ENCODE measurements around the gene TMEM42.

The TMEM42 gene

GRCh38 chr3:44890258-44890657 is 28.5 kb downstream of the TMEM42 start:
- Histone ChIP-seq H3K4me3 (ENCODE audit: low read length in 2 of 2) (no peak overlapping the region), H3K9ac (ENCODE audit: low read depth in 1 of 2, low read length in 2 of 2) (no peak overlapping the region), H3K4me1 (ENCODE audit: control insufficient read depth in 2 of 2, insufficient read depth in 2 of 2, low read length in 2 of 2) (no peaks in the 10 kb centered on the region), H3K27ac (ENCODE audit: low read depth in 2 of 2, low read length in 2 of 2) (no peak overlapping the region), H3K36me3 (ENCODE audit: control insufficient read depth in 2 of 2, insufficient read depth in 2 of 2, low read length in 2 of 2) (no peaks in the 10 kb centered on the region), H3K27me3 (ENCODE audit: control insufficient read depth in 2 of 2, insufficient read depth in 2 of 2, low read length in 2 of 2) (no peaks in the 10 kb centered on the region), H3K9me3 (ENCODE audit: control insufficient read depth in 2 of 2, low read length in 2 of 2) (no peaks in the 10 kb centered on the region)

- no peak overlapping the region for H3K9ac ChIP-seq (ENCODE audit: low read depth in 1 of 2, low read length in 2 of 2)
- H3K4me1 ChIP-seq (ENCODE audit: control insufficient read depth in 2 of 2, insufficient read depth in 2 of 2, low read length in 2 of 2), result no peaks in the 10 kb centered on the region
- no peaks in the 10 kb centered on the region for H3K9me3 ChIP-seq (ENCODE audit: control insufficient read depth in 2 of 2, low read length in 2 of 2)
- H3K27me3 ChIP-seq (ENCODE audit: control insufficient read depth in 2 of 2, insufficient read depth in 2 of 2, low read length in 2 of 2), result no peaks in the 10 kb centered on the region
- H3K27ac ChIP-seq (ENCODE audit: low read depth in 2 of 2, low read length in 2 of 2), result no peak overlapping the region
- no peak overlapping the region for H3K4me3 ChIP-seq (ENCODE audit: low read length in 2 of 2)
- H3K36me3 ChIP-seq (ENCODE audit: control insufficient read depth in 2 of 2, insufficient read depth in 2 of 2, low read length in 2 of 2), result no peaks in the 10 kb centered on the region
Observed at GRCh38 chr3:44890852-44891251, 29.1 kb downstream of the TMEM42 start.

GRCh38 chr3:44892689-44893088 is 31.0 kb downstream of the TMEM42 start:
- H3K4me3 ChIP-seq (ENCODE audit: low read length in 2 of 2), result no peak overlapping the region

GRCh38 chr3:44893097-44893496 is 31.4 kb downstream of the TMEM42 start:
- H3K36me3 ChIP-seq (ENCODE audit: control insufficient read depth in 2 of 2, insufficient read depth in 2 of 2, low read length in 2 of 2), result no peaks in the 10 kb centered on the region
- H3K27ac ChIP-seq (ENCODE audit: low read depth in 2 of 2, low read length in 2 of 2), result no peak overlapping the region
- H3K4me1 ChIP-seq (ENCODE audit: control insufficient read depth in 2 of 2, insufficient read depth in 2 of 2, low read length in 2 of 2), result no peaks in the 10 kb centered on the region
- no peaks in the 10 kb centered on the region for H3K9me3 ChIP-seq (ENCODE audit: control insufficient read depth in 2 of 2, low read length in 2 of 2)
- H3K27me3 ChIP-seq (ENCODE audit: control insufficient read depth in 2 of 2, insufficient read depth in 2 of 2, low read length in 2 of 2), result no peaks in the 10 kb centered on the region
- H3K9ac ChIP-seq (ENCODE audit: low read depth in 1 of 2, low read length in 2 of 2), result no peak overlapping the region
- no peak overlapping the region for H3K4me3 ChIP-seq (ENCODE audit: low read length in 2 of 2)

More at GRCh38 chr3:44892689-44893088, 31.0 kb downstream of the TMEM42 start:
- Histone ChIP-seq H3K4me1 (ENCODE audit: control insufficient read depth in 2 of 2, insufficient read depth in 2 of 2, low read length in 2 of 2) (no peaks in the 10 kb centered on the region), H3K36me3 (ENCODE audit: control insufficient read depth in 2 of 2, insufficient read depth in 2 of 2, low read length in 2 of 2) (no peaks in the 10 kb centered on the region), H3K9me3 (ENCODE audit: control insufficient read depth in 2 of 2, low read length in 2 of 2) (no peaks in the 10 kb centered on the region), H3K9ac (ENCODE audit: low read depth in 1 of 2, low read length in 2 of 2) (no peak overlapping the region), H3K27me3 (ENCODE audit: control insufficient read depth in 2 of 2, insufficient read depth in 2 of 2, low read length in 2 of 2) (no peaks in the 10 kb centered on the region), H3K27ac (ENCODE audit: low read depth in 2 of 2, low read length in 2 of 2) (no peak overlapping the region)

DNA sequence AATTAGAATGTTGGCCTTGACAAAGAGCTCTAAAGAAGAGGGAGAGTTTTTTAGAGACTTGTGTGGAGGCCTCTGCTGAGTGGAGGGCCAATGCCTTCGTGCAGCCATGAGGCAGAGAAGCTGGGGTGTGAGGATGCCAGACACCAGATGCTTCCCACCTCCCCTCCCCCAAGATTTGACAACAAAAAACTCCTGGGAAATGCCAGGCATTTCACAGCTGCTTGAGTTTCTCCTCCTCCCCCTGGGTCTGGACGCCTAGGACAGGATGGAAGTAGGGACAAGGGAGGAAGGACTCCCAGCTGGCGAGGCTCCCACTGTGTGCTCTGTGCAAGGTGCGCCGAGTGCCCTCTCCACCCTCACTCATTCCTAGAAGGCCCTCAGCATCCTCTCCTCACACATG is 32.8 kb downstream of the TMEM42 start:
- Histone ChIP-seq H3K4me3 (ENCODE audit: low read length in 2 of 2) (no peak overlapping the region), H3K27me3 (ENCODE audit: control insufficient read depth in 2 of 2, insufficient read depth in 2 of 2, low read length in 2 of 2) (peaks cover 0 to 2% of the 10 kb centered on the region in 2 donors), H3K36me3 (ENCODE audit: control insufficient read depth in 2 of 2, insufficient read depth in 2 of 2, low read length in 2 of 2) (no peaks in the 10 kb centered on the region), H3K4me1 (ENCODE audit: control insufficient read depth in 2 of 2, insufficient read depth in 2 of 2, low read length in 2 of 2) (no peaks in the 10 kb centered on the region), H3K9ac (ENCODE audit: low read depth in 1 of 2, low read length in 2 of 2) (no peak overlapping the region), H3K9me3 (ENCODE audit: control insufficient read depth in 2 of 2, low read length in 2 of 2) (no peaks in the 10 kb centered on the region), H3K27ac (ENCODE audit: low read depth in 2 of 2, low read length in 2 of 2) (no peak overlapping the region)

GRCh38 chr3:44896440-44896839 is 34.7 kb downstream of the TMEM42 start:
- no peak overlapping the region for H3K9ac ChIP-seq (ENCODE audit: low read depth in 1 of 2, low read length in 2 of 2)
- no peak overlapping the region for H3K4me3 ChIP-seq (ENCODE audit: low read length in 2 of 2)
- H3K36me3 ChIP-seq (ENCODE audit: control insufficient read depth in 2 of 2, insufficient read depth in 2 of 2, low read length in 2 of 2), result no peaks in the 10 kb centered on the region
- H3K9me3 ChIP-seq (ENCODE audit: control insufficient read depth in 2 of 2, low read length in 2 of 2), result no peaks in the 10 kb centered on the region
- no peak overlapping the region for H3K27ac ChIP-seq (ENCODE audit: low read depth in 2 of 2, low read length in 2 of 2)
- H3K4me1 ChIP-seq (ENCODE audit: control insufficient read depth in 2 of 2, insufficient read depth in 2 of 2, low read length in 2 of 2), result no peaks in the 10 kb centered on the region
- peaks cover 0 to 4% of the 10 kb centered on the region in 2 donors for H3K27me3 ChIP-seq (ENCODE audit: control insufficient read depth in 2 of 2, insufficient read depth in 2 of 2, low read length in 2 of 2)

- H3K4me1 ChIP-seq (ENCODE audit: control insufficient read depth in 2 of 2, insufficient read depth in 2 of 2, low read length in 2 of 2), result no peaks in the 10 kb centered on the region
- H3K9ac ChIP-seq (ENCODE audit: low read depth in 1 of 2, low read length in 2 of 2), result no peak overlapping the region
- H3K36me3 ChIP-seq (ENCODE audit: control insufficient read depth in 2 of 2, insufficient read depth in 2 of 2, low read length in 2 of 2), result no peaks in the 10 kb centered on the region
- H3K9me3 ChIP-seq (ENCODE audit: control insufficient read depth in 2 of 2, low read length in 2 of 2), result no peaks in the 10 kb centered on the region
- H3K27me3 ChIP-seq (ENCODE audit: control insufficient read depth in 2 of 2, insufficient read depth in 2 of 2, low read length in 2 of 2), result peaks cover 0 to 4% of the 10 kb centered on the region in 2 donors
- H3K4me3 ChIP-seq (ENCODE audit: low read length in 2 of 2), result no peak overlapping the region
- H3K27ac ChIP-seq (ENCODE audit: low read depth in 2 of 2, low read length in 2 of 2), result no peak overlapping the region
Observed at GRCh38 chr3:44899683-44900367, 38.1 kb downstream of the TMEM42 start.

DNA sequence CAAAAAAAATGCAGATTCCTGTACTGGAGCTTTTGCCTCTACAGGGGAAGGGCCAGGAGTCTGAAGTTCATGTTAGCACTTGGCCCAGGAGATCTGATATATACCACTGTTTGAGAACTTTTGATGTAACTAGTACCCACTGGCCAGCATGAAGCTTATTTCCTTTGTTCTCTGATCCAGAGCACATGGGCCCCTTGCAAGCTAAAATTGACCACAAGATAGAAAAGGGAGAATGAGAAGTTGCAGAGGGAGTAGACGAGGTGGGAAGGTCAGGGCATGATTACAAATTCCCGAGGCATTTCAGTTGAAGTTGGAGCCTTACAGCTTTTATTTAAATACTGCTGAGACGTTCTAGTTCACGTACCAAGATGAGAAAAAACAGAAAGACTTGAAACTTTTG is 40.9 kb downstream of the TMEM42 start:
- H3K27me3 ChIP-seq (ENCODE audit: control insufficient read depth in 2 of 2, insufficient read depth in 2 of 2, low read length in 2 of 2), result peaks cover 0 to 4% of the 10 kb centered on the region in 2 donors
- H3K27ac ChIP-seq (ENCODE audit: low read depth in 2 of 2, low read length in 2 of 2), result no peak overlapping the region
- H3K9me3 ChIP-seq (ENCODE audit: control insufficient read depth in 2 of 2, low read length in 2 of 2), result no peaks in the 10 kb centered on the region
- H3K4me3 ChIP-seq (ENCODE audit: low read length in 2 of 2), result no peak overlapping the region
- no peaks in the 10 kb centered on the region for H3K36me3 ChIP-seq (ENCODE audit: control insufficient read depth in 2 of 2, insufficient read depth in 2 of 2, low read length in 2 of 2)
- H3K9ac ChIP-seq (ENCODE audit: low read depth in 1 of 2, low read length in 2 of 2), result no peak overlapping the region
- no peaks in the 10 kb centered on the region for H3K4me1 ChIP-seq (ENCODE audit: control insufficient read depth in 2 of 2, insufficient read depth in 2 of 2, low read length in 2 of 2)

- H3K9ac ChIP-seq (ENCODE audit: low read depth in 1 of 2, low read length in 2 of 2), result no peak overlapping the region
- peaks cover 0 to 4% of the 10 kb centered on the region in 2 donors for H3K27me3 ChIP-seq (ENCODE audit: control insufficient read depth in 2 of 2, insufficient read depth in 2 of 2, low read length in 2 of 2)
- no peak overlapping the region for H3K4me3 ChIP-seq (ENCODE audit: low read length in 2 of 2)
- H3K4me1 ChIP-seq (ENCODE audit: control insufficient read depth in 2 of 2, insufficient read depth in 2 of 2, low read length in 2 of 2), result no peaks in the 10 kb centered on the region
- no peaks in the 10 kb centered on the region for H3K36me3 ChIP-seq (ENCODE audit: control insufficient read depth in 2 of 2, insufficient read depth in 2 of 2, low read length in 2 of 2)
- H3K27ac ChIP-seq (ENCODE audit: low read depth in 2 of 2, low read length in 2 of 2), result no peak overlapping the region
- H3K9me3 ChIP-seq (ENCODE audit: control insufficient read depth in 2 of 2, low read length in 2 of 2), result no peaks in the 10 kb centered on the region
Observed at GRCh38 chr3:44903314-44903713, 41.6 kb downstream of the TMEM42 start.

DNA sequence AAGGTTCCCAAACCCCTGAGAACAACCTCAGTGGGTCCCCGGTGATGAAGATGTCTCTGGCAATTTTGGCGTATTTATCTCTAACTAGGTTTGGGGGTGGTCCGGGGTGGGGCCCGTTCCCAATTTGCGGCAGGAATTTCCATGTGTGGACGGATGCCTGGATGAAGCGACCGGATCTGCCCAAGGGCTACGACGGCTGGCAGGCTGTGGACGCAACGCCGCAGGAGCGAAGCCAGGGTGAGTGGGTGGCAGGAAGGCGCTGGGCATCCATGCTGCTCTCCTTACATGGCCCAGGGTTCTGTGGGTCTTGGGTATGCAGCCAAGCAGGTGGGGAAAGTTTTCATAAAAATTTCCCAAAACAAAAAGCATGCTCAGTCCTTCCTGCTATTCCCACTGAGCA is 42.0 kb downstream of the TMEM42 start:
- no peaks in the 10 kb centered on the region for H3K36me3 ChIP-seq (ENCODE audit: control insufficient read depth in 2 of 2, insufficient read depth in 2 of 2, low read length in 2 of 2)
- H3K27me3 ChIP-seq (ENCODE audit: control insufficient read depth in 2 of 2, insufficient read depth in 2 of 2, low read length in 2 of 2), result peaks cover 0 to 4% of the 10 kb centered on the region in 2 donors
- no peak overlapping the region for H3K27ac ChIP-seq (ENCODE audit: low read depth in 2 of 2, low read length in 2 of 2)
- H3K9me3 ChIP-seq (ENCODE audit: control insufficient read depth in 2 of 2, low read length in 2 of 2), result no peaks in the 10 kb centered on the region
- no peaks in the 10 kb centered on the region for H3K4me1 ChIP-seq (ENCODE audit: control insufficient read depth in 2 of 2, insufficient read depth in 2 of 2, low read length in 2 of 2)
- no peak overlapping the region for H3K9ac ChIP-seq (ENCODE audit: low read depth in 1 of 2, low read length in 2 of 2)
- H3K4me3 ChIP-seq (ENCODE audit: low read length in 2 of 2), result no peak overlapping the region

All from mucosa of rectum (tissue), 2 donors.